Left cardiac atrium (tissue), 4 donors: ENCODE measurements around the gene STAT6. TPM values are rescaled to one million over a fixed set of nuclear protein-coding genes. Genes with fewer than 3 reads are reported as not detected.
A peak's percentile ranks its signal among the peaks of the same experiment; 100 is the strongest.

Source experiments
- ATAC-seq, 2 donors: fragments of 200-7000 bp; cut with Tn5 transposase; one replicate each; pipeline ENCODE4 v1.9.1; 2020; ENCODE audit warnings: mild to moderate bottlenecking in 2 of 2, moderate library complexity in 2 of 2
- DNase-seq: peaks from one replicate; pipeline ENCODE4 v3.0.0-alpha.2; 2020
- intact Hi-C, 2 donors: fragments of 100-400 bp; cut with DNase I; formaldehyde crosslinking; loops; one replicate each; pipeline versions ENCODE4 v1.14.1 to v1.15.1; 2022 to 2023
- total RNA-seq, 2 donors: library from RNA; stranded (reverse); fragmentation: NEBNext Ultra II Directional; extraction: Animal tissue kit (Norgen Biotek cat#: 25700); gene quantifications; one replicate each; pipeline ENCODE4 v1.2.1, GENCODE V29; 2021
- donor health status: DM: no; HTN: yes; CAD: no.
- donor health status: DM: no; HTN: yes; CAD: no; lungs with severe emphysema.
- donor health status: DM: yes; HTN: yes; CAD: no.
- donor health status: Dilated cardiomyopathy.

Gene STAT6
- total RNA-seq, 2 donors from 2014 or later, result 77.7 to 78.1 TPM

DNA sequence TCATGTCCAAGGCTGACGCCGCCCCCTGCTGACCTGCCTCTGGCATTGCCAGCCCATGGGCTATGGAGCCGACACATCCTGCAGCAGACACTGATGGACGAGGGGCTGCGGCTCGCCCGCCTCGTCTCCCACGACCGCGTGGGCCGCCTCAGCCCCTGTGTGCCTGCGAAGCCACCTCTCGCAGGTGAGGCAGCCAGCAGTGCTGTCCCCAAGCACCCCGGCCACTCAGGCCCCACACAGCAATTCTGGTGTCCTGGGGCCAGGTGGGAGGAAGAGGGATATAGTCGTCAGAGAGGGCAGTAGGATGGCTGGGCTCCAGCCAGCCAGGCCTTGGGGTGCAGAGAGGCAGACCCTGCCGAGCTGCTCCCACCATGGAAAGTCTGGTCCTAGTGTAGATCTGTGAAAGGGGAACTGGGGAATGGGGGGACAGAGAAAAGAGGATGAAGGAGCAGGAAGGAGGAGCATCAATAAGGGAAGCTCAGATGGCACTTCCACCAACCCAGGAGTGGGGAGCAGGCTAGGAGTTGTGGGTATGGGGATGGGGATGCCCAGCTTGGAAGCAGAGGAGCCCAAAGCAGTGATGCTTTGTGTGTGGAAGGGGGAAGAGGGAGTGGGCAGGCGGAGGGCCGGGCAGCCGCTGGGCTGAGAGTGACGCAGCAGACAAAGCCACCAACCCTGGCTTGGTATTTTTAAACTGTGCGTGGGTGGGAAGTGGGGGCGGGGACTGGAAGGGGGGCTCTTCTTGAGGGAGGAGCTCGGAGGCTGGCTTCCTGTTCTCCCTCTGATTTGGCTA lies 17.6 kb downstream of the STAT6 start:
- intact Hi-C loops, result no loop called here
- ATAC-seq, result peak; percentile 56 to 69

DNA sequence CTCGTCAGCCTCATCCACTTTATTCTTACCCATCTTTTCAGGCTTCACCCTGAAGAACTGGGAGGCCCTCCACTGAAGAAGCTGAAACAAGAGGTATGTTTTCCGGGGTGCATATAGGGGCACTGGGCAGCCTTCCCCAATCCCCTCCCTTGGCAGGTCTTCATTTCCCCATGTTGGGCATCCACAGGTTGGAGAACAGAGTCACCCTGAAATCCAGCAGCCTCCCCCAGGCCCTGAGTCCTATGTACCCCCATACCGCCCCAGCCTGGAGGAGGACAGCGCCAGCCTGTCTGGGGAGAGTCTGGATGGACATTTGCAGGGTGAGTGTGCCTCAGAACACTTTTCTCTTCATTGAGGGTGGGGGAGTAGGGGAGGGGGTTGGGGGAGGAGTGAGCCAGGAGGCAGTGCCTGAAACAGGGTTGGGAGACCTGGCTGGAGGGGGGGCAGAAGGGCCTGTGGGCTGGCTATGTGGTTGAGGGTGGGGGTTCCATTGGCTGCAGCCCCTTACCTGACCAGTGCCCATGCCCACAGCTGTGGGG lies 18.2 kb downstream of the STAT6 start:
- ATAC-seq, result no peak
- intact Hi-C loops, result no loop called here
- DNase-seq, result no peak

More for the DNA sequence above, 17.6 kb downstream of the STAT6 start:
- peak; percentile 86 for DNase-seq

GRCh38 chr12:57092529-57092862 lies 18.7 kb downstream of the STAT6 start:
- intact Hi-C loops, result no loop called here
- ATAC-seq, result no peak
- DNase-seq, result no peak

GRCh38 chr12:57091638-57092528 lies 19.3 kb downstream of the STAT6 start:
- ATAC-seq (no peak), DNase-seq (no peak)
- intact Hi-C loops, result no loop called here

GRCh38 chr12:57090924-57091637 lies 20.1 kb downstream of the STAT6 start:
- DNase-seq (no peak), ATAC-seq (no peak)
- intact Hi-C loops, result no loop called here

DNA sequence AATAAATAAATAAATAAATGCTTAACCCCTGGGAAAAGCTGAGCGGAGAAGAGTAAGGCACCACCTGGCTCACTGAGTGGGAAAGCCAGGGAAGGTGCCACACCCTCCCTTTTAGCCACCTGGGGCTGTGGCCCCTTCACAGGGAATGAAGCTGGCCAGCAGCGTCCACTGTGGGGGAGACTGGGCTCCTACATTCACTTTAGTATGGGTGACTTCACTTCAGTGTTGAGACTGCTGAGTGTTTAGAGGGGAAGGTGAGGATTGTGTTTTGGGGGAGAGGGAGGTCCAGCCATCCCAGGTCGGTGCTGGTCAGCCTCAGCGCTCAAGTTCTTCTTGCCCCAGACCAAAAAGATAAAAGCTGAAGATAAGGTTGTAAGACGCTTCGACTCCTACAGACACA lies 20.7 kb downstream of the STAT6 start:
- DNase-seq, result no peak
- no peak for ATAC-seq
- intact Hi-C loops, result no loop called here

GRCh38 chr12:57089271-57090245 lies 21.6 kb downstream of the STAT6 start:
- intact Hi-C loops, result loop anchor here in 1 of 2 donors (2.0 kb wide), 1 partner anchor 21 kb away; the partner anchor contains the start of gene STAT6
- peak in 1 of 2 donors; percentile 4 for ATAC-seq
- DNase-seq, result peak; percentile 90

DNA sequence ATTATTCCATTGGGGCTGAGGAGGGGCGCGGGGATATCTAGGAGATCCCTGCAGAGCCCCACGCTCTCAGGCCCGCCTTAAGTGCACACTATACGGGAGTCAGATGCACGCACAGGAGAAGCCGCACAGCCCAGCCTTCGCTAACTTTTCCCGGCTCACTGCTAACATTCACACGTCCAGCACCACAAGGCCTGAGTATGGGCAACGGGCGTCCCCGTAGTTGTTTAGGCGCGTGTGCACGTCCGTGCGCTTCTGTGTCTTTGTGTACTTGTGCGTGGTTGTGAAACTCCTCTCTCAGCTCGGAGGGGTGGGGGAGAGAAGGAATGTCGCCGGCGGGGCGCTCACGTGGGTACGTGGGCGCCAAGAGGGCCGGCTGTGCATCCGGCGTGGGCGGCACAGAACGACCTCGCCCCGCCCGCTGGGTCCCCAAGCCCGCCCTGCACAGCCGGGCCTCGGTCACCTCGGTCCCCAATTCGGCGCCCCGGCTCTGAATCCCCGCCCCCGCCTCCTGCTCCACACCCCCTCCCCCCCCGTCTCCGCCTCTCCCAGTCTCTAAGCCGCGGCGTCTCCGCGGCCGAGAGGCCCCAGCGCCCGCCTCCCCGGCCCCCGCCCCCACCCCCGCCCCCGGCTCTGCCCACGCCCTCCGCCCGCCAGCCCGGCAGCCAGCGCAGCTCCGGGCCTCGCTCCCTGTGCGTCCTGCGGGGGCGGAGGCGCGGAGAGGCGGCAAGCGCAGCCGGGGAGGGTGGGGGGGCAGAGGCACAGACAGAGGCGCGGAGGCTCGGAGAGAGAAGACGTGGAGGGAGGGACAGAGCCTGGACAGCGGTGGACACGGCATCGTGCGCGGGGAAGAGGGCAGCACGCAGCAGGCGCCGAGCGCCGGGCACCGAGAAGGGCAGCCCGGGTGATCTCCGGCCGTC lies 22.6 kb downstream of the STAT6 start, which contains the start of gene NAB2:
TSS of gene NAB2 (plus strand) at position 761 of the 917 bp plus-strand sequence. CDS start 158 bp downstream, outside the sequence.
- DNase-seq, result peak; percentile 97
- ATAC-seq, result peak; percentile 67 to 77
- intact Hi-C loops, result loop anchor here in 1 of 2 donors (2.0 kb wide), 1 partner anchor 22 kb away; the partner anchor contains the start of gene STAT6

- ATAC-seq (peak; percentile 58 to 63), DNase-seq (peak; percentile 90)
- intact Hi-C loops, result loop anchor here in 1 of 2 donors (2.0 kb wide), 1 partner anchor 23 kb away; the partner anchor contains the start of gene STAT6
Observed at GRCh38 chr12:57087691-57088353, 23.3 kb downstream of the STAT6 start.

GRCh38 chr12:57087010-57087690 lies 24.0 kb downstream of the STAT6 start:
- DNase-seq, result peak; percentile 96
- intact Hi-C loops, result no loop called here
- peak; percentile 62 to 75 for ATAC-seq

GRCh38 chr12:57086493-57087009 lies 24.6 kb downstream of the STAT6 start:
- DNase-seq (peak; percentile 82), ATAC-seq (peak; percentile 6 to 17)
- intact Hi-C loops, result no loop called here

DNA sequence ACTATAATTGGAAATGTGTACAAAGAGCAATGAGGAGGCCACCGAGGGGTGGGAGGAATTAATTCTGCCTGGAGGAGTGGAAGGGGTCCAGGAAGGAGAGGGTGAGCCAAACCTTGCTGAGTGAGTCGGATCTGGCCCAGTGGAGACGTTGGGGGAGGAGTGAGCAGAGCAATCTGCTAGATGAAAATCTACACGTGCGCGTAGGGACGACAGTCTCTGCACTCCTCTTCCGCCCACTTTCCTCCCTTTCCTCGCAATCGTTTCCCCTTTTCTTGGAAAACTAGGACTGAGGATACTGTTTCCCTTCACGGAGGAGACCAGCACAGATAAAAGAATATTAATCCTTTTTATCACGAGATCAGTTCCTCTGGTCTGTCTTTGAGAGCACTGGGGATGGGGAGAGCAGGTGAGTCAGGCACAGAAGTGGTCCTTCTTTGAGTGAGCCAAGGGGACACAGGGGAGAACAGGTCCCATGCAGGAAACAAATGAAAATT lies 25.1 kb downstream of the STAT6 start:
- no peak for ATAC-seq
- peak; percentile 63 for DNase-seq
- intact Hi-C loops, result no loop called here

GRCh38 chr12:57080855-57081254 lies 30.3 kb downstream of the STAT6 start:
- intact Hi-C loops, result no loop called here
- DNase-seq (no peak), ATAC-seq (no peak)

DNA sequence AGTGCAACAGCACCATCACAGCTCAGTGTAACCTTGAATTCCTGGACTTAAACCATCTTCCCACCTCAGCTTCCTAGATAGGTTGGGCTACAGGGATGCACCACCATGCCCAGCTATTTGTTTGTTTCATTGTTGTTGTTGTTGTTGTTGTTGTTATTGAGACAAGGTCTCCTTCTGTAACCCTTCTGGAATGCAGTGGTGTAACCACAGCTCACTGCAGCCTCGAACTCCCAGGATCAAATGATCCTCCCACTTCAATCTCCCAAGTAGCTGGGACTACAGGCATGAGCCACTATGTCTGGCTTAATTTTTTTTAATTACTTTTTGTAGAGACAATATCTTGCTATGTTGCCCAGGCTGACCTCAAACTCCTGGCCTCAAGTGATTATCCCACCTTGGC lies 31.3 kb downstream of the STAT6 start:
- intact Hi-C loops, result no loop called here
- no peak for DNase-seq
- no peak for ATAC-seq
